ENCODE measurements around the gene CNTNAP2.

CNTNAP2 gene

GRCh38 chr7:146423446-146423845 lies 306.8 kb downstream of the CNTNAP2 start:
- no peak for DNase-seq (ENCODE audit: low read depth)

GRCh38 chr7:146424084-146424483 lies 307.5 kb downstream of the CNTNAP2 start:
- DNase-seq (ENCODE audit: low read depth) = no peak

GRCh38 chr7:146433501-146433900 lies 316.9 kb downstream of the CNTNAP2 start:
- no peak for DNase-seq (ENCODE audit: low read depth)

GRCh38 chr7:146443102-146443501 lies 326.5 kb downstream of the CNTNAP2 start:
- no peak for DNase-seq (ENCODE audit: low read depth)

GRCh38 chr7:146449625-146450024 lies 333.0 kb downstream of the CNTNAP2 start:
- DNase-seq (ENCODE audit: low read depth) = no peak

- no peak for DNase-seq (ENCODE audit: low read depth)
These were observed 338.6 kb downstream of the CNTNAP2 start for GRCh38 chr7:146455091-146455655.

GRCh38 chr7:146479040-146479439 lies 362.4 kb downstream of the CNTNAP2 start:
- no peak for DNase-seq (ENCODE audit: low read depth)

- DNase-seq (ENCODE audit: low read depth) = no peak
These were observed 369.9 kb downstream of the CNTNAP2 start for GRCh38 chr7:146486519-146486918.

GRCh38 chr7:146492017-146492416 lies 375.4 kb downstream of the CNTNAP2 start:
- DNase-seq (ENCODE audit: low read depth) = no peak

GRCh38 chr7:146494952-146495596 lies 378.5 kb downstream of the CNTNAP2 start:
- no peak for DNase-seq (ENCODE audit: low read depth)

GRCh38 chr7:146496657-146497056 lies 380.1 kb downstream of the CNTNAP2 start:
- no peak for DNase-seq (ENCODE audit: low read depth)

- no peak for DNase-seq (ENCODE audit: low read depth)
These were observed 383.4 kb downstream of the CNTNAP2 start for GRCh38 chr7:146499970-146500369.

GRCh38 chr7:146503844-146504243 lies 387.2 kb downstream of the CNTNAP2 start:
- no peak for DNase-seq (ENCODE audit: low read depth)

GRCh38 chr7:146510088-146510680 lies 393.6 kb downstream of the CNTNAP2 start:
- no peak for DNase-seq (ENCODE audit: low read depth)

- no peak for DNase-seq (ENCODE audit: low read depth)
These were observed 397.7 kb downstream of the CNTNAP2 start for GRCh38 chr7:146514304-146514703.

GRCh38 chr7:146528581-146528980 lies 412.0 kb downstream of the CNTNAP2 start:
- no peak for DNase-seq (ENCODE audit: low read depth)

GRCh38 chr7:146539836-146540235 lies 423.2 kb downstream of the CNTNAP2 start:
- DNase-seq (ENCODE audit: low read depth) = no peak

- DNase-seq (ENCODE audit: low read depth) = no peak
These were observed 425.5 kb downstream of the CNTNAP2 start for GRCh38 chr7:146542101-146542500.

GRCh38 chr7:146544748-146545147 lies 428.1 kb downstream of the CNTNAP2 start:
- no peak for DNase-seq (ENCODE audit: low read depth)

- no peak for DNase-seq (ENCODE audit: low read depth)
These were observed 432.2 kb downstream of the CNTNAP2 start for GRCh38 chr7:146548816-146549215.

- DNase-seq (ENCODE audit: low read depth) = no peak
These were observed 438.0 kb downstream of the CNTNAP2 start for GRCh38 chr7:146554556-146554955.

- DNase-seq (ENCODE audit: low read depth) = no peak
These were observed 441.4 kb downstream of the CNTNAP2 start for GRCh38 chr7:146557971-146558469.

GRCh38 chr7:146565872-146566271 lies 449.3 kb downstream of the CNTNAP2 start:
- no peak for DNase-seq (ENCODE audit: low read depth)

- no peak for DNase-seq (ENCODE audit: low read depth)
These were observed 459.3 kb downstream of the CNTNAP2 start for GRCh38 chr7:146575903-146576302.
